NCI-H146 (cell line): ENCODE measurements around the gene LENG1.
"Not testable (repeated sequence)": the region's sequence is repeated elsewhere in the genome, so short reads cannot be mapped to it uniquely, and the experiment has no call there.

Source experiments
- DNase-seq: peaks from one replicate; lab custom pipeline; 2025; lab: John Stamatoyannopoulos, UW

LENG1 gene

DNA sequence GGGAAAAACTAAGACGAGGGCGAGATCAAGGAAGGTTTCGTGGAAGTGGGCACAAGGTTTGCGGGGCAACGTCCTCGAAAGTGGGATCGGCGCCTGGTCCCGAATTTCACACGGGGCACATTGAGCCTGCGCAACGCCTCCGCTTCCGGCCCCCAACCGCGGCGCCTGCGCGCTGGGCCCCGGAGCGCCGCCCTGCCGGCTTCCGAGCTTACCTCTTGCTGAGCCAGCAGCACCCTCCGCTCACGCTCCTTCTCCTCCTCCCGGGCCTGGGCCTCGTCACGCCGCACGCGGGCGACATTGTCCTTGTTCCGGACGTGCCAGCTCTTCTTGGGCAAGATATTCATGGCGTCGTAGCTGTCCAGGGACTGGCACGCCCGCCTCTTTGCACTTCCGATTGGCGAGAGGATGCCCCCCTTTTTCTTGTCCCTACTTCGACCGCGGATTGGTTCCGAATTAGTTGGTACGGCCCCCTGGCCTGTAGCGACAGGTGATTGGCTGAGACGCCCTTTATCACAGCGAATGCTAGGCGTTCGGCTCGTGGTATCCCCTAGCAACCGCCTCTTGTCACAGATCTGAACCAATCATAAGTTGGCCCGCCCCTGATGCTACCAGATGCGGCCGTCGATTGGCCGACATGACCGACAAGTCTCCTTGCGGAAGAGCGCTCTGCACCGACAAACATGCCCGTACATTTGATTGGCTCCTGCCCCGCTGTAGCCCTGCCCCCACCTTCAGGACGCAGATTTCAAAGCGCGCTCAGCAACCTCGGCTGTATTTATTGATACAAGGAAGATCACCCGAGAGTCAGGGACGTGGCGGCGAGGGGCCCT, at the start of gene LENG1:
Gene LENG1, minus strand, starts transcription at position 370 of the 830 bp plus-strand sequence. Its CDS starts 26 bp downstream, at position 344.
- DNase-seq: peak; percentile 100

- no peak for DNase-seq
Measured at GRCh38 chr19:54208784-54209057, 49.2 kb upstream of the LENG1 start.

- DNase-seq: no peak
Measured at GRCh38 chr19:54207983-54208783, 48.7 kb upstream of the LENG1 start.

- DNase-seq: no peak
Measured at GRCh38 chr19:54207676-54207982, 48.1 kb upstream of the LENG1 start.

DNA sequence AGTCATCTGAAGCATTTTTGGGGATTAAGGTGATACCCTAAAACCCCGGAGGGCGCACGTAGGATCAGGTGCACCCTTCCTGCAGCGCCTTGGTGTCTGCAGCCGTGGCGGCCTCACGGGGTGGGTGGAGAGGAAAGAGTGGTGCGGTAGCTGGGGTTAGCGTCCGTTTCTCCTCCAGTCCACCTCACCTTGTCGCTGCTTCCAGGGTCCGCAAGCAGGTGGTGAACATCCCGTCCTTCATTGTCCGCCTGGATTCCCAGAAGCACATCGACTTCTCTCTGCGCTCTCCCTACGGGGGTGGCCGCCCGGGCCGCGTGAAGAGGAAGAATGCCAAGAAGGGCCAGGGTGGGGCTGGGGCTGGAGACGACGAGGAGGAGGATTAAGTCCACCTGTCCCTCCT, 47.7 kb upstream of the LENG1 start:
- not testable (repeated sequence) for DNase-seq

- no peak for DNase-seq
Measured at GRCh38 chr19:54206831-54207177, 47.3 kb upstream of the LENG1 start.

- no peak for DNase-seq
Measured at GRCh38 chr19:54206030-54206830, 46.7 kb upstream of the LENG1 start.

DNA sequence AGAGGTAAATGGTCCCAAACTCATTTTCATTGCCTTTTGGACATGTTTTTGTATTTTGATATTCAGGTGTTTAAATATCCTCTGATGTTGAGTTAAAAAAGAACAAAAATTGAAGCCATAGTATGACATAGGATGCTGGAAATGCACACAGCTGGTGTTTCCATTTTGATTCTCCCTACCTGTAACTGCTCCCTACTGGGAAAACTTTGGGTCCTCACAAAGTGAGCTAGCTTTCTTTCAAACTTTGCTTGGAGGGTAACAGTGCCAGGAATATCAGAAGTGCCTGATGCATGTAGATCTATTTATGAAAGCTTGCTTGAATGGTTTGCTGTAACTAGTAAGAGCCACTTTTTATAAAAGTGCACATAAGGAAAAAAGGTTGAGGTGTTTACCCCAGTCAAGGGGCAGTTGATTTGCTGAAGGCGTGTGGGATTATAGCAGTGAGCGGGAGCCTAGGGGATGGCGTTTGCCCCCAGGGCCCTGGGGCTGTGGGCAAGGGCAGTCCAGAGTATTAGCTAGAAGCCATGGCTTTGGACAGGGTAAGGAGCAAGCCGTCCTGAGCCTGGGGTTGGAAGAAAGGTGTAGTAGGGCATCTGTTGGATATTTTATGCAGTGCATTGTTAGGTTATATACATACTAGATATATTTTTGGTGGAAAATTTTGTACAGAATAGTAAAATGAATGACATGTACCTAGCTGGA, 45.4 kb upstream of the LENG1 start:
- DNase-seq: no peak

DNA sequence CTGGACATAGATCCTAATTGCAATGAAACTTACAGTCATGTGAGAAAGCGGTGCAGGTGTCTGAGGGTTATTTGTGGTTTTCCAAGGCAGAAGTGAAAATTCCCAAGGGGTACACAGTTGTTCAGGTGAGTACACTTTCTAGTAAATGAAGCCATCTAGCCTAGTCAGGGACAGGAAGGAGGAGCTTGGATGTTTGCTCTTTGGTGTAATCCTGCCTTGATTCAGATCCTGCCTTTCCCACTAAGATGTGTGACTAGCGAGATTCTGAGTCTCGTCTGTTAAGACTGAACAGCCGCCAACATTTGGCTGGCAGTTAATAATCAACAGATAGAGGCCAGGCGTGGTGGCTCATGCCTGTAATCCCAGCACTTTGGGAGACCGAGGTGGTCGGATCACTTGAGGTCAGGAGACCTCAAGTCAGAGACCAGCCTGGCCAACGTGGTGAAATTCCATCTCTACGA, 43.7 kb upstream of the LENG1 start:
- no peak for DNase-seq

DNA sequence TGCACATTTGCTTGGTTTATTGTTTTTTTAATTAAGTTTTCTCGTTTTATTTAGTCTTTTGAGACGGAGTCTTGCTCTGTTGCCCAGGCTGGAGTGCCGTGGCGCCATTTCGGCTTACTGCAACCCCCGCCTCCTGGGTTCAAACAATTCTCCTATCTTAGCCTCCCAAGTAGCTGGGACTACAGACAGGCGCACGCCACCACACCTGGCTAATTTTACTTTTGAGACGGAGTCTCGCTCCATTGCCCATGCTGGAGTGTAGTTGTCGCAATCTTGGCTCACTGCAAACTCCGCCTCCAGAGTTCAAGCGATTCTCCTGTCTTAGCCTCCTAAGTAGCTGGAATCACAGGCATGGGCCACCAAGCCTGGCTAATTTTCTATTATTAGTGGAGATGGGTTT, 42.5 kb upstream of the LENG1 start:
- no peak for DNase-seq

DNA sequence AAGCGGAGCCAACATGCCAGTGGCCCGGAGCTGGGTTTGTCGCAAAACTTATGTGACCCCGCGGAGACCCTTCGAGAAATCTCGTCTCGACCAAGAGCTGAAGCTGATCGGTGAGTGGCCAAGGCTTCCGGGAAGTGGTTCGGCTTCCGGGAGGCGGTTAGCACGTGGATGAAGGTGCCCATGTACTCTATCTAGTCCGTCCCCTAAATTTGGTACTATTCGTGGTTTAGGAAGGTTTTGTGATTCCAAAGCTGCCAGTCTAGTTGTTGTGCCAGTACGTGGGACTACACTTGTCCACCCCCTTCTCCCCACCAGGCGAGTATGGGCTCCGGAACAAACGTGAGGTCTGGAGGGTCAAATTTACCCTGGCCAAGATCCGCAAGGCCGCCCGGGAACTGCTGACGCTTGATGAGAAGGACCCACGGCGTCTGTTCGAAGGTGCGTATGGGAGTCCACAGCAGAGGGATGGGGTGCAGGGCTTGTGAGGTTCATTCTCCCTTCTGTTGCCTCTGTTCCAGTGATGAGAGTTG, 41.7 kb upstream of the LENG1 start:
- no peak for DNase-seq

- no peak for DNase-seq
Measured at GRCh38 chr19:54199401-54199800, 39.9 kb upstream of the LENG1 start.

DNA sequence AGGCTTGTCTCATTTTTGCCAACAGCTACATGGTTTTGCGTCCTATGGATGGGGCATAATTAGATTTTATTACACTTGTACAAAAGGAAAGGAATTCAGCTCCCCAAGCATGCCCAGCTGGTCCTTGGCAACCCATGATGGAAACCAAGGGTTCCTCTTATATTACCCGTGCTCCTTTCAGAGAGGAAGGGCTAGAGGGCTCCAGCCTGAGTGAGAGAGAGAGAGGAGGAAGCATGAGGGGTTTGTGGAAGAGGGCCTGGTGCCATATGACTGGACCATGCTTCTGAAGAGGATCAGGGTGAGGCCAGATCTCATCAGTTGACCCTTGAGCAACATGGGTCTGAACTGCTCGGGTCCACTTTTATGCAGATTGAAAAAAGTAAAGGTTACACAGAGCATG, 37.6 kb upstream of the LENG1 start:
- no peak for DNase-seq

GRCh38 chr19:54196536-54196935, 37.0 kb upstream of the LENG1 start:
- DNase-seq: no peak

GRCh38 chr19:54194463-54194862, 34.9 kb upstream of the LENG1 start:
- not testable (repeated sequence) for DNase-seq

GRCh38 chr19:54193011-54193410, 33.5 kb upstream of the LENG1 start:
- no peak for DNase-seq

GRCh38 chr19:54191811-54192453, 32.4 kb upstream of the LENG1 start:
- no peak for DNase-seq

DNA sequence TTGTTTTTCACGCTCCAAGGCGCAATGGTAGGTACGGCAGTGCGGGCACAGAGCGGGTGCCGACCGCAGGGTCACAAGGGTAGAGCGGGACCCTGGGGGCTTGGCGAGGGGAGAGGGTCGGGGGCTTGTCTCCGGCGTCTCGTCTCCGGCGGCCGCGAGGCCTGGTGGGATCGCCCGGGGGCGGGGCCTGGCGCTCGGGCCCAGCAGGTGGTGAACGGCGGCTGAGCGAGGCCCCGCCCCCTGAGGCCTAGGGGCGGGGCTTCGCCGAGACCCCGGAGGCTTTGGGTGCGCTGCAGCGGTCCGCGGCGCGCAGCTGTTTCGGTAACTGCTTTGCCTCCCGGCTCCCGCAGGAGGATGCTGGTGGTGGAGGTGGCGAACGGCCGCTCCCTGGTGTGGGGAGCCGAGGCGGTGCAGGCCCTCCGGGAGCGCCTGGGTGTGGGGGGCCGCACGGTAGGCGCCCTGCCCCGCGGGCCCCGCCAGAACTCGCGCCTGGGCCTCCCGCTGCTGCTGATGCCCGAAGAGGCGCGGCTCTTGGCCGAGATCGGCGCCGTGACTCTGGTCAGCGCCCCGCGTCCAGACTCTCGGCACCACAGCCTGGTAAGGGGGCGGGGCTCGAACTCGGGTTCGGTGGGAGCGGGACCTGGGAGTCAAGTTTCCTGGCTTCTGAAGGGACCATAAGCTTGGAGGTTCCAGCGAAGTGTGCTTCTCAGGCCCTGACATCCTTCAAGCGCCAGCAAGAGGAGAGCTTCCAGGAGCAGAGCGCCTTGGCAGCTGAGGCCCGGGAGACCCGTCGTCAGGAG, 31.7 kb upstream of the LENG1 start, which contains the start of gene TSEN34:
Gene TSEN34, plus strand, starts transcription at position 298 of the 800 bp plus-strand sequence. Its CDS starts 57 bp downstream, at position 355.
- peak; percentile 90 for DNase-seq

DNA sequence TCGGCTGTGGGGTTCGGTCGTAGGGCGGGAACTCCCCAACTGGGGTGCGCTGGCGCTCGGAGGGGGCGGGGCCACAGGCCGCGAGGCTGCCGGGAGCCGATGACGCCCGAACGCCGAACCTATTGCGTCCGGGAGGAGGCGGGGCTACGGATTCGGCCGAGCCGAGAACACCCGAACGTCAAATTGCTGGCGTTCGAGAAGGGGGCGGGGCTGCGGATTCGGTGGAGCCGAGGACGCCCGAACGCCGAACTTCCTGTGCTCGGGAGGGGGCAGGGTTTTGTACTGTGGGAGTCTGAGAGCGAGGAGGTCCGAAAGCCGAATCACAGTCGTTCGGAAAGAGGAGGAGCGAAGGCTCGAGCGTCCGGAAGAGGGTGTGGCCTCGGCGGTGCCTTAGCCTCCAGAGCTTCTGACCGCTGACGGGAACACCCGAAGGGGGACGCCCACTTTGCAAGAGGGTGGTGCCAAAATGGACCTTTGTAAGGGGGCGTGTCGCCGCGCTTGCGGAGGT, 31.0 kb upstream of the LENG1 start:
- peak; percentile 100 for DNase-seq
